Panc1 (cell line): Measurements from ENCODE around the gene ADCY4. TPM values are rescaled to one million over a fixed set of nuclear protein-coding genes. Genes with fewer than 3 reads are reported as not detected.

Experiments
- ATAC-seq: fragments of 200-7000 bp; cut with Tn5 transposase; 2 replicates; pipeline ENCODE4 v1.9.1; 2020; ENCODE audit warnings: mild to moderate bottlenecking, moderate library complexity
- BruUV-seq: library from RNA; stranded (reverse); fragments of 400-500 nt; replicated peaks from 2 replicates; lab custom pipeline; 2021; lab: Mats Ljungman, UMichigan
- CTCF ChIA-PET: fragments of 300-600 bp; sonication (Branson Sonifier 250); formaldehyde crosslinking; loops from one replicate; lab custom pipeline; 2022; ENCODE audit warnings: antibody characterized with exemption; lab: Charles Lee
- POLR2A ChIA-PET: fragments of 300-600 bp; sonication (Branson Sonifier 250); formaldehyde crosslinking; loops from one replicate; lab custom pipeline; 2022; ENCODE audit warnings: antibody characterized with exemption; lab: Charles Lee
- DNase-seq: peaks from one replicate; pipeline ENCODE4 v3.0.0-alpha.2; 2010; ENCODE audit warnings: low read depth, low spot score
- H3K27ac ChIP-seq: 2 replicates; pipeline ENCODE4 v1.5.1; 2011; ENCODE audit warnings: mild to moderate bottlenecking, low read length, inconsistent platforms
- H3K27me3 ChIP-seq: fragments of 200-500 bp; sonication (Bioruptor generic); 2 replicates; pipeline ENCODE4 v1.6.0; 2014; ENCODE audit warnings: low read length, inconsistent platforms; ENCODE audit not compliant: control insufficient read depth, insufficient read depth
- H3K36me3 ChIP-seq: fragments of 200-500 bp; sonication (Bioruptor generic); 2 replicates; pipeline ENCODE4 v1.5.1; 2014; ENCODE audit warnings: inconsistent platforms, mild to moderate bottlenecking, low read length, moderate library complexity; ENCODE audit not compliant: control insufficient read depth, insufficient read depth
- H3K4me1 ChIP-seq: 2 replicates; pipeline ENCODE4 v1.5.1; 2011; ENCODE audit warnings: inconsistent platforms, mild to moderate bottlenecking, low read length, moderate library complexity; ENCODE audit not compliant: control insufficient read depth, insufficient read depth
- H3K4me3 ChIP-seq, 2 experiments: 2 replicates each; pipeline ENCODE4 v1.5.1; 2011 to 2012; ENCODE audit warnings: low read depth in 2 of 2, low read length in 2 of 2, mild to moderate bottlenecking in 2 of 2, inconsistent platforms in 1 of 2, moderate library complexity in 1 of 2
- H3K9me3 ChIP-seq: fragments of 200-500 bp; sonication (Bioruptor generic); 2 replicates; pipeline ENCODE4 v1.5.1; 2014; ENCODE audit warnings: low read depth, mild to moderate bottlenecking, inconsistent platforms, low read length, moderate library complexity; ENCODE audit not compliant: control insufficient read depth, insufficient read depth
- POLR2AphosphoS5 ChIP-seq: IDR thresholded peaks from 2 replicates; pipeline ENCODE4 v1.6.1; 2012; ENCODE audit warnings: mild to moderate bottlenecking, low read depth, low read length, moderate library complexity
- REST ChIP-seq, 2 experiments: IDR thresholded peaks; 2 replicates each; pipeline ENCODE4 v1.6.1; 2011 to 2012; ENCODE audit warnings: low read depth in 2 of 2, control low read depth in 1 of 2, low read length in 1 of 2, mild to moderate bottlenecking in 1 of 2, moderate library complexity in 1 of 2; ENCODE audit not compliant: insufficient read depth in 1 of 2
- SIN3A ChIP-seq: IDR thresholded peaks from 2 replicates; pipeline ENCODE4 v1.6.1; 2012; ENCODE audit warnings: low read depth, mild to moderate bottlenecking, low read length, moderate library complexity, borderline replicate concordance; ENCODE audit not compliant: insufficient read depth
- TCF7L2 ChIP-seq: IDR thresholded peaks from 2 replicates; pipeline ENCODE4 v1.6.1; 2011; ENCODE audit warnings: mild to moderate bottlenecking, low read depth, low read length, inconsistent platforms
- in situ Hi-C: cut with HindIII; loops from 2 replicates; pipeline ENCODE4 v1.10.0; 2016; ENCODE audit warnings: low sequenced_read_pairs, low pct_unique_long_range_greater_than_20kb
- intact Hi-C: fragments of 100-400 bp; cut with micrococcal nuclease; formaldehyde crosslinking; loops from one replicate; pipeline ENCODE4 v1.10.0; 2022; ENCODE audit not compliant: unreplicated experiment
- total RNA-seq: library from RNA; stranded (reverse); gene quantifications from one replicate; pipeline ENCODE4 v1.2.1, GENCODE V29; 2021; ENCODE audit not compliant: unreplicated experiment
- TF ChIP-seq, protein P1 (sequence below): fragments of 450-650 bp; IDR thresholded peaks from 2 replicates; pipeline ENCODE4 v1.5.1; 2017; ENCODE audit warnings: mild to moderate bottlenecking

Gene ADCY4
- total RNA-seq, 1 experiment from 2014 or later = 0.21 TPM

DNA sequence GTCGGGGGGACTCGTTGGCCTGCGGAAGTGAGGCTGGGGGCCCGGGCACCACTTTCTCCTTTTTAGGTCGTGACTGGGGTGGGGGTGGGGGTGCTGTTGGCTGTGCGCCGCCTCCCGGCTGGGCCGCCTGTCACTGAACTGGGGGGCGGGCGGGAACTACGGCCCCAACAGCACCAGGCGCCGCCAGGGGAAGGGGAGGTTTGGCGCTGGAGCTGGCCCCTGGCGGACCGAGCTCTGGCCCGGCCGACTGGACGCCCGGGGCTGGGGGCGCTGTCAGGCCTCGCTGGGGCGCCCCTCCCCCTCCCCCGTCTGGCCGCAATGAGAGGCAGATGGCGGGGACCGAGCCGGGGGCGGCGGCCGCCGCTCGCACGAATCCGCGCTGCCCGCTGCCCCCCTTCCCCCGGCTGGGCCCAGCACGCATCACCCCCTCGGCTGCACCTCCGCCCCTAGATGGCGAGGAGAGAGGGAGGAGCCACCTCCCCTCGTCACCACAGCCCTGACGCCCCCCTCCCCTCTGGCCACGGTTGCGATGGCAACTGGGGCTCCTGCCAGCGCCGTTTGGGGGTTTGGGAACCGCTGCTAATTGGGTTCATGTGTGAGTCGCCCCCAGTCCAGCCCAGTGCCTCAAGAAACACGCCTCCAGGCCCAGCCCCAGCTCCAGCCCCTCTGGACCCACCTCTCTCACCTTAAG lies 33.8 kb upstream of the ADCY4 start:
- no peaks in the 10 kb centered on the region for H3K9me3 ChIP-seq
- H3K27me3 ChIP-seq = no peaks in the 10 kb centered on the region
- intact Hi-C loops (no loop called here), in situ Hi-C loops (no loop called here)
- CTCF ChIA-PET = no interaction called here
- POLR2A ChIA-PET = no interaction called here
- no peak for TF ChIP-seq POLR2AphosphoS5
- TF ChIP-seq TCF7L2 = no peak
- TF ChIP-seq, protein P1, sequence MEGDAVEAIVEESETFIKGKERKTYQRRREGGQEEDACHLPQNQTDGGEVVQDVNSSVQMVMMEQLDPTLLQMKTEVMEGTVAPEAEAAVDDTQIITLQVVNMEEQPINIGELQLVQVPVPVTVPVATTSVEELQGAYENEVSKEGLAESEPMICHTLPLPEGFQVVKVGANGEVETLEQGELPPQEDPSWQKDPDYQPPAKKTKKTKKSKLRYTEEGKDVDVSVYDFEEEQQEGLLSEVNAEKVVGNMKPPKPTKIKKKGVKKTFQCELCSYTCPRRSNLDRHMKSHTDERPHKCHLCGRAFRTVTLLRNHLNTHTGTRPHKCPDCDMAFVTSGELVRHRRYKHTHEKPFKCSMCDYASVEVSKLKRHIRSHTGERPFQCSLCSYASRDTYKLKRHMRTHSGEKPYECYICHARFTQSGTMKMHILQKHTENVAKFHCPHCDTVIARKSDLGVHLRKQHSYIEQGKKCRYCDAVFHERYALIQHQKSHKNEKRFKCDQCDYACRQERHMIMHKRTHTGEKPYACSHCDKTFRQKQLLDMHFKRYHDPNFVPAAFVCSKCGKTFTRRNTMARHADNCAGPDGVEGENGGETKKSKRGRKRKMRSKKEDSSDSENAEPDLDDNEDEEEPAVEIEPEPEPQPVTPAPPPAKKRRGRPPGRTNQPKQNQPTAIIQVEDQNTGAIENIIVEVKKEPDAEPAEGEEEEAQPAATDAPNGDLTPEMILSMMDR = no peak
- TF ChIP-seq REST (IDR thresholded peaks at IDR 0.05; ENCODE audit: insufficient read depth in 1 of 2, low read depth in 2 of 2, low read length in 1 of 2) = no peak
- TF ChIP-seq SIN3A = no peak
- H3K36me3 ChIP-seq = no peaks in the 10 kb centered on the region; the same call in 1 of the 2 replicates
- H3K4me1 ChIP-seq = peaks cover 6% of the 10 kb centered on the region
- no peak for DNase-seq
- ATAC-seq = no peak
- peak overlapping the region in 1 of 2 experiments; percentile 35; a peak in 1 of 4 replicates for H3K4me3 ChIP-seq
- no peak overlapping the region for H3K27ac ChIP-seq
- no TSS peak for BruUV-seq

DNA sequence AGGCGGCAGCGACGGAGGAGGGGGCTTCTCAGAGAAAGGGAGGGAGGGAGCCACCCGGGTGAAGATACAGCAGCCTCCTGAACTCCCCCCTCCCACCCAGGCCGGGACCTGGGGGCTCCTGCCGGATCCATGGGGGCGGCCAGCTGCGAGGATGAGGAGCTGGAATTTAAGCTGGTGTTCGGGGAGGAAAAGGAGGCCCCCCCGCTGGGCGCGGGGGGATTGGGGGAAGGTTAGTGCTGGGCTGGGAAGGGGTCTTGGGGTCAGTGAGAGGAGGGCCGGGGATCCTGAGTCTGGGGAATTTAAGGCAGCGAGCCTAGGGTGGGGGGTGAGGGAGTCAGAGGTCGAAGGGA lies 33.3 kb upstream of the ADCY4 start:
- in situ Hi-C loops = no loop called here
- ATAC-seq (no peak), DNase-seq (no peak)
- peaks cover 6% of the 10 kb centered on the region for H3K4me1 ChIP-seq
- no peaks in the 10 kb centered on the region for H3K9me3 ChIP-seq
- H3K4me3 ChIP-seq = peak overlapping the region in 1 of 2 experiments; percentile 35; a peak in 1 of 4 replicates
- H3K27ac ChIP-seq = no peak overlapping the region
- BruUV-seq = no TSS peak
- no peak for TF ChIP-seq POLR2AphosphoS5
- POLR2A ChIA-PET = no interaction called here
- no peaks in the 10 kb centered on the region for H3K27me3 ChIP-seq
- intact Hi-C loops = no loop called here
- H3K36me3 ChIP-seq = no peaks in the 10 kb centered on the region; the same call in 1 of the 2 replicates
- CTCF ChIA-PET = no interaction called here

DNA sequence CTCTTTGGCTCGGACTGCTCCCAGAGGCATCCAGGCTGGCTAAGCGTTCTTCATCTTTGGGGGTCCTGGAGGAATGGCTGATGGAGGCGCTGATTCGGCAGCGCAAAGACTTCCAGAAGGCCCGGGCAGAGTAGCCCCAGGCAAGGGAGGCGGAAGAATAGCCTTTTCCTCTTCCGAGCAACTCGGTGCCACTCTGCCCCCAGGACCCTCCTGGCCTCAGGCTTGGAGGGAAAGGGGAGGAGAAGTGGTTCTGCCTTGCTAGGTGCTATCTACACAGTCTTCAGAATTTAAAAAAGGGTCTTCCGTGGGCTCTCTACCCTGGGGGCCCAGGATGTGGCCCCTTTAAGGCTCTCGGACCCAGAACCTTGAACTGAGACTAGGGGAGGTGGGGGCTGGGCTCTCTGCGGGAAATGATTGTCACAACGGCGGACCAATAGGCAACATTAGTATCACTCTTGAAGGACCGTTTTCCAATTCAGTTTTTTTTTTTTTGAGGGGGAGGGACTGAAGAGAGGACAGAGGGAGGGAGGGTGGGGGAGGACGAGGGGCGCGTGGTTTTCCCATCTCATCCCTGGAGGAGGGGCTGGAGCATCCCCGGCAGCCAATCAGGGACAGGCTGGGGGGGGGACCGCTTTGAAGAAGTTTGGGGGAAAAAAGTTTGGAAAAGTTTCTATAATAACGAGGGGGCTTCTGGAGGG lies 32.8 kb upstream of the ADCY4 start, which contains the start of gene NFATC4:
NFATC4 (plus strand) TSS at position 671 of the 698 bp plus-strand sequence. CDS start 157 bp downstream, outside the sequence.
- TF ChIP-seq, protein P1 = no peak
- no peak for TF ChIP-seq SIN3A
- no peak for TF ChIP-seq TCF7L2
- no peak for TF ChIP-seq POLR2AphosphoS5
- TF ChIP-seq REST (IDR thresholded peaks at IDR 0.05; ENCODE audit: insufficient read depth in 1 of 2, low read depth in 2 of 2, low read length in 1 of 2) = no peak
- ChIA-PET CTCF (no interaction called here), POLR2A (no interaction called here)
- in situ Hi-C loops (no loop called here), intact Hi-C loops (no loop called here)
- H3K9me3 ChIP-seq = no peaks in the 10 kb centered on the region
- ATAC-seq = no peak
- no TSS peak for BruUV-seq
- peak within 1 kb of the TSS; percentile 35 to 53 for H3K4me3 ChIP-seq
- H3K27ac ChIP-seq = 0 out of 2 replicates have a peak within 1 kb of the TSS, but pooled peaks have one; percentile 23
- H3K36me3 ChIP-seq = no peaks in the 10 kb centered on the region; the same call in 1 of the 2 replicates
- peaks cover 6% of the 10 kb centered on the region for H3K4me1 ChIP-seq
- DNase-seq = no peak
- no peaks in the 10 kb centered on the region for H3K27me3 ChIP-seq
